Activated CD8-positive, alpha-beta memory T cell treated with anti-CD3 and anti-CD28 coated beads for 4 hours (primary cell): ENCODE measurements around the gene ALG3.

Experiments used
- DNase-seq, 2 donors: peaks; one replicate each; pipeline ENCODE4 v3.0.0-alpha.2; 2020; ENCODE audit warnings: low read depth in 2 of 2

The ALG3 gene

DNA sequence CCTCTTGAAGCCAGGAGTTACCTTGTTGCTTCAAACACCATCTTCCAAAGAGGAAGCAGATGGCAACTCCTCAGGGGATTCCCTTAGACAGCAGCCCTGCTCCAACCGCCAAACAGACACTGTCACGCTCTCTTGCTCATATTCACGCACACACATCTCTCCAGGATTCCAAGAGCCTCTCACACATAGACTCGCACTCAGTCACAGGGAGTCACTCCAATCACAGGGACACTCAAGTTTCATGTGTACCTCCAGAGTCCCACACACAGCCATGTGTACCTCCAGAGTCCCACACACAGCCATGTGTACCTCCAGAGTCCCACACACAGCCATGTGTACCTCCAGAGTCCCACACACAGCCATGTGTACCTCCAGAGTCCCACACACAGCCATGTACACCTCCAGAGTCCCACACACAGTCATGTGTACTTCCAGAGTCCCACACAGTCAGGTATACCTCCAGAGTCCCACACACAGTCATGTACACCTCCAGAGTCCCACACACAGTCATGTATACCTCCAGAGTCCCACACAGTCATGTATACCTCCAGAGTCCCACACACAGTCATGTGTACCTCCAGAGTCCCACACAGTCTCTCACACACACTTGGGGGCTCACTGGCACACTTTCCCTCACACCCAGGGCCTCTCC is 13.3 kb downstream of the ALG3 start:
- no peak for DNase-seq

DNA sequence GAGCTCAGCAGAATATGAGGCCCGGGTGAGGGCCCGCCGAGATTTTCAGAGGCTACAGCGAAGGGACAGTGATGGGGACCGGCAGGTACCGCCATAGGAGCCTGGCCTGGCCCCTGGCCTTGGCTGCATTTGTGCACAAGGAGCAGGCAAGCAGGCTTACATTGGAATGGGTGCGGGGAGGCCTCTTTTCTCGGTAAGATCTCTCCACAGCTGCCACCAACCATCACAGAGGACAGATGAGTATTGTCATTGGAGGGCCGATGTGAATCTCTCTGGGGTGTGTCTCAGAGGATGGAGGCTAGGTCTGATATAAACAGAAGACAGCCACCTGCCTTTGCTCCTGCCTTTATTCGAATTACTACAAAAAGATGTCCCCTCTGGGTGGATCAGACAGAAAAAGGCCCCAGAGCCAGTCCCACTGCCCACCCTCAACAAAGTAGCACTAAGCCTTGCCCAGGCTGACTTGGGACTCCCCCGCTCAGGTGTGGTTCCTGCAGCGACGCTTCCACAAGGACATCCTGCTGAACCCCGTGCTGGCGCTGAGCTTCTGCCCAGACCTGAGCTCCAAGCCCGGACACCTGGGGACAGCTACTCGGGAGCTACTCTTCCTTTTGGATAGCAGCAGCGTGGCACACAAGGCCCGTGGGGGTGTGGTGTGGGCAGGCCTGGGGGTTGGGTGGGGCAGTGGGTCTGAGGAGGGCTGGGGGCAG is 13.9 kb downstream of the ALG3 start:
- no peak for DNase-seq

DNA sequence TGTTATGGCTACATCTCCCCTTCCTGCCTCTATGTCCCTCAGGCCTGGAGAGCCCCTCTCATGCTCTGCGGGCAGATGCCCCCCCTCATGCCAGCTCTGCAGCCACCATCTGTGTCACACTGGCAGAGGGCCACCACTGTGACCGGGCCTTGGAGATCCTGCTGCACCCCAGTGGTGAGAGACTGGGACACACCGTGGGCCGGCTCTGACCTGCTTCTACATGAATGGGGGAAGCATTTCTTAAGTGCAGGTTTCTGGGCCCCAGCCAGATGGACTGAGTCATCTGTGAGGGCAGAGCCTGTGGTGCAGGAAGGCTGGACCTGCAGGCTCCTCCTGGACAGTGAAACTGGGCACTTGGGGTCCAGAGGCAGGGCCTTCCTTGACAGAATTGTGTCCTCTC is 14.5 kb downstream of the ALG3 start:
- no peak for DNase-seq

DNA sequence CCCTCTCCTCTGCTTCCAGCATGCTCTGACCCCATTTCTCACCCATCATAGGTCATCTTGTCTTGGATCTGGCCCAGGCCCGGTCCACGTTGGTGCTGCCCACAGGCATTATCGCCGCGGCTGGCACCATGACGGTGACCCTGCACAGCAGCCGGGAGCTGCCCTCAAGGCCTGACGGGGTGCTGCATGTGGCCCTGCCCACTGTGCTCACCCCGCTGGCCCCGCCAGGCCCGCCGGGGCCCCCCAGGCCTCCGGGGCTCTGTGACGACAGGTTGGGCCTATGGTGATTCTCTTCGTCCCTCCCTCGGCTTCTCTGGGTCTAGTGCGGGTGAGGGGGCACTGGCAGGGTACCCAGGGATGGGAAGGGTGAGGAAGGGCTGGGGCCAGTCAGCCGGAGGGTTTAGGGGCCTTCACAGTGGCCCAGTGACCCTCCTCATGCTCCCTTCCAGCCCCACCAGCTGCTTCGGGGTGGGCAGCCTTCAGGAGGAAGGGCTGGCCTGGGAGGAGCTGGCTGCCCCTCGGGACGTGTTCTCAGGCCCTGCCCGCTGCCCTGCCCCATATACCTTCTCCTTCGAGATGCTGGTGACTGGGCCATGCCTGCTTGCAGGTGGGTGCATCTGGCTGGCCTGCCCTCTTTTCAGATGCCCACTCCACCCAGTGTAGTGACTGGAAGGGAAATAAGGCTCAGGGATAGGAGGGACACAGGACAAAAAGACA is 15.5 kb downstream of the ALG3 start:
- no peak for DNase-seq

DNA sequence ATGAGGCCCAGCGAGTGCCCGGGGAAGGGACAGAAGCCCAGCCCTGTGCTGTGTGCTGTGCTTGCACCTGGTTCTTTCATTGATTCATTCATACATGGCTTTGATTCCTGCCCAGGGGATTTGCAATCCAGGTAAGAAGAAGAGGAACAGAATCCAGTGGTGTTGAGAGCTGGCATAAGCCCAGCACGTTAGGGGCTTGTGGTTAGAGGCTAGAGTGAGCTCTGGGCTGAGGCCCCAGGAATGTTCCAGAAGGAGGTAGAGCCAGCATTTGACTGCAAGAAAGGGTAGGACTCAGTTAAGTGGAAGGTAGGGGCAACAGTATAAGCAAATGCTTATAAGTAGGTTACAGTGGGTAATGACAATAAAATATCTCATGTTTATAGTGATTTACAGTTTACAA is 17.1 kb downstream of the ALG3 start:
- no peak for DNase-seq

DNA sequence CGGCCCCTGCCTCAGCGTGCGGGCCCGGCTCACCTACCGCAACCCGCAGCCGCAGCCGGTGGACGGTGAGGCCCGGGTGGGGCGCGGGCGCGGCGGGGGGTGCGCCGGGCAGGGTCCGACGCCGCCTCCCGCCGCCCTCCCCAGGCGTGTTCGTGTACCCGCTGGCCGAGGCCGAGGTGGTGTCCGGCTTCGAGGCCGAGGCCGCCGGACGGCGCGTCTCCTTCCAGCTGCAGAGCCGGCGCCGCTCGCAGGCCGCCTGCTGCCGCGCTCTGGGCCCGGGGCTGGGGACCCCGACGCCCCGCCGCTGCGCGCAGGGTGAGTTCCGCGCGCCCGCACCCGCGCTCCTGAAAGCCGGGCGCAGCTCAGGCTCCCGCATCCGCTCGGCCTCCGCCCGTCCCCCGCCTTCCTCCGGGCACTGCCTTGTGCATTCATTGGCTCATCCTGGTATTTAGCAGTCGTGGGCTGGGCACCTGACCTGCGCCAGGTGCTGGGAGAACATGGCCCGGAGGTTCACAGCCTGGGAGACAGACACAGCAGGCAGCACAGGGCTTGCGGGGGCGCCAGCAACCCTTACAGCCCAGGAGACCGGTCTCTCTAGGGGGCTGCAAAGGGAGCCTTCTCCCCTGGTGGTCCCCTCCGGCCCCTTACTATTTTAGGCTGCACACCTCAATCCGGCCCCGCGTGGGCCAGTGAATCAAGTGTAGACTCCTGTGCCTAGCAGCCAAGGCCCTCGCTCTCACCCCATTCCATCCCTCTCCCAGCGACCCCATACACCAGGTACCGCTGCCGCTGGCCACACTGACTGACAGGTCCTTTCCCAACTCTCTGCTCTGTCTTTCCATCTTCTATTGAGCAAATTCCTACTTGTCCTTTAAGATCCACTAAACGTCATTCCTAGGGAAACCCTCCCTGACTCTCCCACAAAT is 17.9 kb downstream of the ALG3 start:
- no peak for DNase-seq

DNA sequence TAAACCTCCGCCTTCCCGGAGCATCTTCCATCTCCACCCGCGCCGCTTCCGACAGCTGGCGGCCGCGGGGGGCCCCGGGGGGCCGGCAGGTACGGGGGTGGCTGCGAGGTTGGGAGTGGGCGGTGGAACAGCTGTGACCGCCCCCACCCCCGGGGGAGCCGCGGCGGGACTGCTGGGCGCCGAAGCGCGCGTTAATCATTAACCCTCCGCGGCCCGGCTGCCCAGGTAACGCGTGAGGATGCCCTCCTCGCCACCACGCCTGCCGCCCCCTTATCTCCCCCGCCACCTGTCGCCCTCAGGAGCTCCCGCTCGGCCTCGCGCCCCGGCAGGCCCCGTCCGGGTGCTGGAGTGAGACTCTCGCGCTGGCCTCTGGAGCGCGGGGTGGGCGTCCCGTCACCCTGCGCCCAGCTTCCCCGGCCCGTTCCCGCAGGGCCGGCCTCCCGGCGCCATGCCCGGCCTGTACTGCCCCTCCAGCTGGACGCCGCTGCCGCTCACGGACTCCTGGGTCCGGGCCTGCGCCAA is 18.6 kb downstream of the ALG3 start:
- no peak for DNase-seq

DNA sequence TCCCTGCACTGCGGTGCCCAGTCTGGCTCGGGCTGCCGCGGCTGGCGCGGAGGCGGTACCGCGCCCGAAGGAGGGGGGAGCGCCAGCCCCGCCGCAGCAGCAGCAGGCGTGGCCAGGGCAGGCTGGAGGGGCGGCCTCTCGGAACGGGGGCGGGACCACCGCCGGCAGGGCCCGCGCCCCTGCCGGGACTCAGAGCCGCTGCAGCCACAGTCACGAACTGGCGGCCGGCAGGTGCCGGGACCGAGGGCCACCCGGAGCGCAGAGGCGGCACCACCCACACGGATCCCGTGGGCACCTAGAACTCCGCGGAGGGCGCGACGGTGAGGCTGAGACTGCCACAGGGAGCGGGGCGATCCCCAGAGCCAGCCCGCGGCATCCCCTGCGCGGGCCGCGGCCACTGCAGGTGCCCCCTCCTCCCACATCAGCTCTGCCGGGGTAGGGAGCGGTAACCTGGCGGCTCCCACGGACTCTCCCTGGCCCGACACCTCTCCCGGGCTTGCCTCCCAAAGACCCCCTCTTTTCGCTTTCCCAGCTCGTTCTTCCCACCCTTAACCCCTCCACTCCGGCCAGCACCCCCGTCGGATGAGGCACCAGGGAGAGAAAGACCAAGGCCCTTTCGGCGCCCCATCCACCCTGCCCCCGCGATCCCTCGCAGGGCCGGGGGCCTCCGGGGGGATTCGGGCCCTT is 19.2 kb downstream of the ALG3 start, which contains the start of gene VWA5B2:
Gene VWA5B2, plus strand, starts transcription at position 192 of the 687 bp plus-strand sequence. CDS start 944 bp downstream, outside the sequence.
- peak; percentile 44 to 53 for DNase-seq

DNA sequence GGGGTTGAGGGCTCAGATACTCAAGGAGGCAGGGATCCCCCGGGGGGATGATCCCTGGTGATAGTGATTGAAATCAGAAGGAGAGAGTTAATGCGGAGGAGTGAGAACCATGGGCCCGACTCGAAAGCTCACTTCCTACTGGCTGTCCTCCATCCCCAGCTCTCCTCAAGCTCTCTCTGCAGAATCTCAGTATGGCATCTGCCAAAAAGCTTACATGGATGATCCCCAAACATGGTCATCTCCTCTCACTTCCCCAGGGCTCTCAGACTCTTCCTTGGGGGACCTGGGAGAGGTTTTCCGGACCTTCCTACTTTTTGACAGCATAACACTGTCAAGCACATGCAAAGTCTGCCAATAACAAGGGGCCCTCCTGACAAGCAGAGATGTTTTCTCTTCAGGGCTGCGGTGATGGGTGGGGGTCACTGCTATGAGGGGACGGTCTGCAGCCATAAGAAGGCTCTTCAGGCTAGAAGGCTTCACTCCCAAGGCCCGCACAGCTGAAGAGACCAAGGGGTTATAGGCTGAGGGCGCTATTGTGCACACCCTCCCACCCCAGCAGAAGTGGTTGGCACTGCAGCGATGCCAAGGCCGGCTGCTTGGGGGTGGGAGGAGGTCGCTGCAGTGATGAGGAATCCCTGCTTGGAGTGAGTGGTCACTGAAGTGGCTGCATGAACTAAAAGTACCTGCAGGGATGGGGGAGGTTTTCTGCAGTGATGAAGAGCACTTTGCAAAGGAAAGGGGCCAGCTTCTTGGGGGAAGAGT is 20.2 kb downstream of the ALG3 start:
- no peak for DNase-seq

DNA sequence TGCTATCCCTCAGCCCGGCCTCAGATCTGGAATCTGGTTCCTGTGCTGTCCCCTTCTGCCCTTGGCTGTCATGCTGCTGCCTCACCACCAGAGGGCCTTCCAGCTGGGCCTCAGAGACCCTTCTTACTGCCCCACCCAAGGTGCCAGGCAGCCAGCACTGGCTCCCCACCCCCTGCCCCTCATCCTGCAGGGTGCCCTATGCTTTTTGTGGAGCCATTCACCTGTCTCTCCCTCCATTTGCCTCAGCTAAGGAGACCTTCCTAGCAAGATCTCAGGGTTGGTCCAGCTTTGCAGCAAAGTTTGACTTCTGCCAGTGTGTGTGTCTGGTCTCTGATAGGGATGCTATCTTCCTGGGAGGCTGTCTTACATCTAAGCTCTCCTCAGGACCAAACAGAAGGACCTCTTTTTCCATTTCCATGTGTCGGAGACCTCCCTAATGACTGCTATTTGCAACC is 21.3 kb downstream of the ALG3 start:
- no peak for DNase-seq

DNA sequence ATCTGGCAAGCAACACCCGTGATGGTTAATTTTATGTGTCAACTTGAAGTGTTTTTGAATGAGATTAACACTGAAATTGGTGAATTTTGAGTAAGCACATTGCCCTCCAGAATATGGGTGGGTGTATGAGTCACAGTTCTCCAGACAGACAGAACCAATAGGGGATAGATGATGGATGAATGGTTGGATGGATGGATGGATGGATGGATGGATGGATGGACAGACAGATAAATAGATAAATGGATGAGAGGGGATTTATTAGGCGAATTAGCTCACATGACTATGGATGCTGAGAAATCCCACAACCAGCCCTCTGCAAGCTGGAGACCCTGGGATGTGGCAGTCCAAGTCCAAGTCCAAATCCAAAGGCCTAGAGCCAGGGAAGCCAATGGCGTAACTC is 24.8 kb downstream of the ALG3 start:
- DNase-seq: no peak

DNA sequence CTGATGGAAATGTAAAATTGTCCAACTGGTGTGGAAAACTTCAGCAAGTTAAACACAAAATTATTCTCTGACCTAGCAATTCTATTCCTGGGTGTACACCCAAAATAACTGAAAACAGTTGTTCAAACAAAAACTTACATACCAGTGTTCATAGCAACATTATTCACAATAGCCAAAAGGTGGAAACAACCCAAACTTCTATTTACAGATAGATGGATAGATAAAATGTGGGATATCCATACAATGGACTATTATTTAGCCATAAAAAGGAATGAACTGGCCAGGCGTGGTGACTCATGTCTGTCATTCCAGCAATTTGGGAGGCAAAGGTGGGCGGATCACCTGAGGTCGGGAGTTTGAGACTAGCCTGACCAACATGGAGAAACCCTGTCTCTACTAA is 26.2 kb downstream of the ALG3 start:
- DNase-seq: no peak

DNA sequence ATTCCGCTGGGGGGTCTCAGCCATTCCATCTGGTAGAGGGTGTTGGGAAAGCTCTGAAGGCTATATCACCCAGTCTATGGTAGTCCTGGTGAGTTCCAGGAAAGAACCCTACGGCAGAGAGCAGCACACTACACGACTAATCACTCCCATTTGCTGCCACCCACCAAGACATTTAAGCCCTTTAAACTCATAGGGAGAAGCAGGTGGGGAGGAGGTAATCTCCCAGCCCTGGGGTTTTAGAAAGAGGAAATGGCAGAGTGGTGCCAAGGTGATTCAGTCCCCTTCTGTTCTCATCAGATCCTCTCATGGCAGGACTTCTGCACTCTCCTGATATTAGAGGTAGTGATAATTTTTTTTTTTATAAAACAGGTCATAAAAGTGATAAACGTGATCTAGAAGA is 29.9 kb downstream of the ALG3 start:
- DNase-seq: no peak

DNA sequence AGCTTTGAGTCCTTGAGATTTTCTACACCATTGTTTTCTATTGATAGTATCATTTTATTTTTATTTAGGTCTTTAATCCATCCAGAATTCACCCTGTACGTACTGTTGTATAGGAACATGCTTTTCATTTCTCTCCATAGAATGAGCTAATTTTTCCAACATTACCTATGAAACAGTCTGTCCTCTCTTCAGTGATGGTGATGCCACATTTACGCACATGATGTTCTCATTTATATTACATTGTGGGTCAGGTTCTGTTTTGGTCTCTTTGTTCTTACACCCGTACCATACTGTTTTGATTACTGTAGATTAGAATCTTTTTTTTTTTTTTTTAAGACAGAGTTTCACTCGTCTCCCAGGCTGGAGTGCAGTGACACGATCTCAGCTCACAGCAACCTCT is 37.0 kb downstream of the ALG3 start:
- DNase-seq: no peak

DNA sequence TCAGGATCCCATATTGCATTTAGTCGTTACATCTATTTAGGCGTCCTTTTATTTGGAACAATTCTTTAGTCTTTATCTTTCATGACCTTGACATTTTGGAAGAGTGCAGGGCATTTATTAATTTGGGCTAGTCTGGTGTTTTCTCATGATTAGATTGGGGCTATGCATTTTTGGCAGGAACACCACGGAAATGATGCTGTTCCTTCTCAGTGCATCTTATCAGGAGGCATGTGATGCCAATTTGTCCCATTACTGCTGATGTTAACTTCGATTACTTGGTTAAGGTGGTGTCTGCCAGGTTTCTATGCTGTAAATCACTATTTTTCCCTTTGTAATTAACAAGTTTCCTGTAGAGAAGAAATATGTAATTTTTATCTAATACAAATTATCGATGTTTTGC is 37.5 kb downstream of the ALG3 start:
- DNase-seq: no peak

DNA sequence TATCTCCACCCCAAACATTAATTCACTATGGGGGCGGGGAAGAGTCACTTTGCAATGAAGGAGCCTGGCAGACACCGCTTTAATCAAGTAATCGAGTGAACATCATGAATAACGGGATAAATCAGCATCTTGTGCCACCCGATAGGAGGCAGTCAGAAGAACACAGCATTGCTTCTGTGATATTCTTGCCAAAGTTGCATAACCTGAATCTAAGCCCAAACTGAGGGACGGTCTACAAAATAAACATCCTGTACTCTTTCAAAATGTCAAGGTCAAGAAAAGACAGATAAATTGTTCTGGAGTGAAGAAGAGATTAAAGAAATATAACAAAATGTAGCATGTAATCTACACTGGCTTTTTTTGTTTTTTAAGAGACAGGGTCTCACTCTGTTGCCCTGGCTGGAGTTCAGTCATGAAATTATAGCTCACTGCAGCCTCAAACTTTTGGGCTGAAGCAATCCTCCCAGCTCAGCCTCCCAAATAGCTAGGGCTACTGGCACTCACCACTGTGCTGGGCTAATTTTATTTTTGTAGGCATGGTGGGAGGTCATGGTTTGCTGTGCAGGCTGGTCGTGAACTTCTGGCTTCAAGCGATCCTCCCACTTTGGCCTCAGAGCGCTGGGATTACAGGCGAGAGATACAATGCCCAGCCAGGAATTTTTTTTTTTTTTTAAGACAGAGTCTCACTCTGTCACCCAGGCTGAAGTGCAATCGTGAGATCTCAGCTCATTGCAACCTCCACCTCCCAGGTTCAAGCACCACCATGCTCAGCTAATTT is 39.4 kb downstream of the ALG3 start:
- DNase-seq: no peak

DNA sequence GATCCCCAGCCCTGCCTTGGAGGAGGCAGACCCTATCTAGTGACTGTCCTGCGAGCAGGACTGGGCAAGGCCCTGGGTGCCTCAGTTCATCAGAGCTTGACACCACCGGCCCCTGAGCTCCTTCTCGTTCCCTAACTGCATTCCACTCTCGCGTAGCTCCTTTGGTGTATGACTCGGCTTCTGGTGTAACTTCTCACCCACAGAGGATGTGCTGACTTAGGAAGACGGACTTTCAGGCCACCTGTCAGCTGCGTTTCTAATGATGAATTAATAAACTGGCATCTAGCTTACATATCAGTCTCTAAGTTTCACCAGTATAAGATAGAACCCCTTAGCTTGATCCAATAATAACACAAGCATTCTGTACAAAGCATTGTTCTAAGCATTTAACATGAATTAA is 45.2 kb downstream of the ALG3 start:
- DNase-seq: no peak

DNA sequence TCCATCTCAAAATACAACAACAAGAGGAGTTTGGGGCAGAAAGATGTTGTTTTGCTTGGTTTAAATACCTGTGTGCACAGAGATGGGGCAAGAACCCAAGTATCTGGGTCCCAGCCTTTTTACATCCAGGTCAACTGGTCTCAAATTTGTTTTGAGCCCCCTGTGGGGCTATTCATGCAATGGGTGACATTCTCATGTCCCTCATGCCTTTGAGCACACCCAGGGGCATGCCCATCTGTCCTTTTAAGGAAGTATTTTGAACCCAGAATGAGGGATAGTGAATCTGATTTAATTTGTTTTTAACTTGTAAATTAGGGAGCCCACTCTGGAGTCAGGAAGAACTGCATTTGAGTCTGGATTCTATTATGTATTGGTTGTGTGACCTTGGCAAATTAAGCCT is 47.9 kb downstream of the ALG3 start:
- no peak for DNase-seq

DNA sequence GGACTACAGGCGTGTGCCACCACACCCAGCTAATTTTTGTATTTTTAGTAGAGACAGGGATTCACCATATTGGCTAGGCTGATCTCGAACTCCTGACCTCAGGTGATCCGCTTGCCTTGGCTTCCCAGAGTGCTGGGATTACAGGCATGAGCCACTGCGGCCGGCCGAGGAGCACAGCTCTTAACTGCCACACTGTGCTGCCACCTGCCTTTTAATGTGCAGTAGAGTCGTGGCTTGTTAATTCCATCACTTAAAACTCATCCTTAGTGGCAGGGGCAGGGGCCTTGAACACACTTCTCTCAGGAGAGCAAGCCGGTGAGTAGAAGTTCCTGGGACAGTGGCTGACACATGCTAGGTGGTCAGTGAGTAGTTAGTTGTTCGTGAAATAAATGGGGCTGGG is 50.3 kb downstream of the ALG3 start:
- DNase-seq: no peak
